Mammary microvascular endothelial cell (primary cell): Measurements from ENCODE around the gene TMA7. TPM values are rescaled to one million over a fixed set of nuclear protein-coding genes. Genes with fewer than 3 reads are reported as not detected.

Experiments
- total RNA-seq: library from RNA; depleted of rRNA; stranded (reverse); fragments of >200 nt; gene quantifications from 2 replicates; pipeline ENCODE4 v1.2.3, GENCODE V29; 2015

Gene TMA7
- 536 and 642 TPM in 2 replicates for total RNA-seq

DNA sequence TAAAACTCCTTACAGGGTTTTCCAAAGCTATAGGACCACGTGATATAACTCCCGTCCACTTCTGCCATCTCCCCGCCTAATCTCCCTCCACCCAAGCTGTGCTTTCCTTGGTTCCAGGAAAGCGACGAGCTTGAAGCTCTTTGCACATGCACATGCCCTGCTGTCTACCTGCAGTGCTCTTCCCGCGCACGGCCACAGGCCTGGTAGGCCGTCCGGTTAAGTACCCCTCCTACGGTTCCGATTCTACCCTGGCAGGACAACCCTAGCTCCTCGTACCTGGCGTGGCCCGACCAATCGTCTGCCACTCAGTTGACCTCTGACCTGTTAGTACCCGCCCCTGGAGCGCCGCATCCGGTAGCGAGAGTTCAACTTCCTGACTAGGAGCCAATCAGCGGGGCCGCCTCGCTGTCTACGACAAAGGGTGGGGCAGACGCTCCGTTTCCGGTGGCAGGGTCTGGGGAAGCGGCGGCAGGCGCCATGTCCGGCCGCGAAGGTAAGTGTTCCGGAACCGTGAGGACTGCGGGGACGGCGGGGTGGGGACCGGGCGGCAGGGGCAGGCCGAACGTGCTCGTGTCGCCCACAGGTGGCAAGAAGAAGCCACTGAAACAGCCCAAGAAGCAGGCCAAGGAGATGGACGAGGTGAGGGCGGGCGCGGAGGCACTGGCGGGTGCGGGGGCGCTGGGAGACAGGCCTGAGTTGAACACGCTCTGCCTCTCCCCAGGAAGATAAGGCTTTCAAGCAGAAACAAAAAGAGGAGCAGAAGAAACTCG is at the start of gene TMA7, which contains the start of gene CCDC51:
Gene TMA7, plus strand, starts transcription at position 438 of the 770 bp plus-strand sequence. Its CDS starts 40 bp downstream, at position 478.
Gene CCDC51, minus strand, starts transcription at position 300 of the 770 bp plus-strand sequence. CDS start 4,991 bp downstream, outside the sequence.

DNA sequence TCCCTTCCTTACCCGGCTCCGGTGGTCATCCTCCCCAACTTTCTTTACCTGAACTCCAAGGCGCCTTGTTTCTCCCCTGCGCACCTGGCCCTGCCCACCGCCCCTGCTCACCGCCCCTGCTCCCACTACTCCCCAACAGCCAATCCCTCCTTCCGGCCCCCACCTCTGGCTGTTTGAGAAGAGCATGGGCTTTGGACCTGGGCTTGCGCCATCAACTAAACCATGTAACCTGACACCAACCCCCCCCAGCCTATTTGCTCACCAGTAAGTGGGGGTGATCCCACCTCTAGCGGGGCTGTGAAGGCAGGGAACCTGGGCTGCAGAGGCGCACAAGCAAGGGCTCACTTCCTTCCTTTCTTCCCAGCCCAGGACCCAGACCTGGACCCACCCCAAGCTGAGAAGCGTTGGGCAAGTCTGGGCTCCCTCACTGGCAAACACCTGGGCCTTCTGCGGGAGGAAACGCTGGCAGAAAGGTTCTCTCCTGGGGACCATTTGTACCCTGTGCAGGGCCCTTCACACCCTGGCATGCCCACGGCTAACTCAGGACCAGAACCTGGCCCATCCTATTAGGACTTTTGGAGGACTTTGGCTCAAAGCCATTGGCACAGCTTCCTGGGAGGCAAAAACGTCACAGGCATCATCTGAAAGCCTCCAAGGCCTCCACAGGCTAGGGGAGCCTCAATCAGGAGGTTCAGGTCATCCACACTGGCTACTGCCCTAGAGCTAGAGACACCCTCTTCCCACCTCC is 9.9 kb upstream of the TMA7 start, which contains the start of gene PLXNB1:
Gene PLXNB1, minus strand, starts transcription at position 127 of the 748 bp plus-strand sequence. CDS start 5,475 bp downstream, outside the sequence.

DNA sequence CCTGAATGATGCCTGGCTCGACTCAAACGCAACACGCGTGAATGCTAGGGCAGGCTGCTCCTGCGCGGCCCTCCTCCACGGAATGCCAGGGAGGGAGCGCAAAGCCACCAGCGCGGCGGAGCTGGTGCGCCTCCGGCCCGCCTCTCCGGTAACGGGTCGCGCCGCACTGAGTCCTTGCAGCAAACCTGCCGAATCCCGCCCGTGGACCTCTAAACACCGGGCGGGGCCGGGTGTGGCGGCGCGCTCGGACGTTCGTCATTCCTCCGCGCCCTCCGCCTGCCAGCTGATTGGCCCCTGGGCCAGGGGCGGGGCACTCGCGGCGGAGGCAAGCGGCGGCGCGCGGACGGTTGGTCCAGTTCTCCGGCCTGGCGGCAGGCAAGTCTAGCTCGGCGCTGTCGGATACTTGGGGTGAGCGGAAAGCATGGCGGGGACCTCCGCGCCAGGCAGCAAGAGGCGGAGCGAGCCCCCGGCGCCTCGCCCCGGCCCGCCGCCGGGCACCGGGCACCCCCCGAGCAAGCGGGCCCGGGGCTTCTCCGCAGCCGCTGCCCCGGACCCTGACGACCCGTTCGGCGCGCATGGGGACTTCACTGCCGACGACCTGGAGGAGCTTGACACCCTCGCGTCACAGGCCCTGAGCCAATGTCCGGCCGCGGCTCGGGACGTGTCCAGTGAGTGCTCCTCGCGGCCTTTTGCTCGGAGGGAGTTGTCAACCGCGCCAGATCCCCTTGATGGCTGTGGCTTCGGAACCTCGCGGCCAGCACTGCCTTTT is 6.6 kb downstream of the TMA7 start, which contains the start of gene ATRIP:
Gene ATRIP, plus strand, starts transcription at position 313 of the 769 bp plus-strand sequence. Its CDS starts 109 bp downstream, at position 422.

Other genes with a start within 250 kb of the TMA7 start
- gene CAMP, start 216.8 kb upstream of the TMA7 start, total RNA-seq, result not detected in 2 replicates
- gene ZNF589, start 199.2 kb upstream of the TMA7 start, total RNA-seq, result 2.8 and 3.7 TPM in 2 replicates
- gene NME6, start 138.9 kb upstream of the TMA7 start, total RNA-seq, result 25.6 and 27.3 TPM in 2 replicates
- gene SPINK8, start 106.6 kb upstream of the TMA7 start, total RNA-seq, result not detected in 2 replicates
- gene FBXW12, start 68.0 kb upstream of the TMA7 start, total RNA-seq, result not detected in 2 replicates
- 9.3 and 17.1 TPM in 2 replicates for gene PLXNB1, start 10.2 kb upstream of the TMA7 start, total RNA-seq
- 18.2 and 20.7 TPM in 2 replicates for gene CCDC51, start 138 bp upstream of the TMA7 start, total RNA-seq
- 6.9 and 8.8 TPM in 2 replicates for gene ATRIP, start 6.5 kb downstream of the TMA7 start, total RNA-seq
- 334 and 357 TPM in 2 replicates for gene SHISA5, start 63.9 kb downstream of the TMA7 start, total RNA-seq
- 2.5 and 2.7 TPM in 2 replicates for gene PFKFB4, start 116.5 kb downstream of the TMA7 start, total RNA-seq
- 0.10 TPM in 1 of 2 replicates, not detected in the other for gene UCN2, start 123.5 kb downstream of the TMA7 start, total RNA-seq
- gene COL7A1, start 155.1 kb downstream of the TMA7 start, total RNA-seq, result 0.13 and 0.15 TPM in 2 replicates
- gene UQCRC1, start 169.4 kb downstream of the TMA7 start, total RNA-seq, result 294 and 341 TPM in 2 replicates
- not detected in 2 replicates for gene TMEM89, start 181.5 kb downstream of the TMA7 start, total RNA-seq
- 15.7 and 24.5 TPM in 2 replicates for gene SLC26A6, start 195.2 kb downstream of the TMA7 start, total RNA-seq
- gene CELSR3, start 222.6 kb downstream of the TMA7 start, total RNA-seq, result 0.39 and 0.73 TPM in 2 replicates
- gene NCKIPSD, start 245.7 kb downstream of the TMA7 start, total RNA-seq, result 14.5 and 20.5 TPM in 2 replicates